ENCODE results near the gene USP21.

DNA sequence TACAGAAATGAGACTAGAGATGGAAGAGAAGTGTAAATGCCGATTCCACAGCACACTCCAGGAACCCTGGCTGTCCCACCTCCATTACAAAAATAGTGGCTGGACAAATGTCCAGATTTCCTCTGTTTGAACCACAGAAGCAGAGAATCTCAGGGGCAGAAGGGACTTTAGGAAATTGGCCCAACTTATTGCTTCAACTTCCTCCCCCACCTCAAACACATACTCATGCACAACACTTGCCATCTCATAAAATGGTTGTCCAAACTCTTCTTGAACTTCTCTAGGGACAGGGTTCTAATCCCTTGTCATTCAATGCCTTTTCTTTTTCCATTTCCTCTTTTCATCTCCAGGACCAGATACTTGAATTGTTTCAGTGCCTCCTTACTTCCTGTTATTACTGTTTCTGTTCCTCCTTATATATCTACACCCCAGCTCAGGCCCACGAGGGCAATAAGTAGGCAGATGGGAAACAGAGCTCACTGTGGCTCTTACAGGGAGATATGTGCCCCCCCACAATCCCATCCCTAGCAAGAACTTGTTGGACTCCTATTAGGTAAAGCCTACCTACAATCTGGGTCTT is 26.5 kb downstream of the USP21 start:
- TF ChIP-seq, protein P1, sequence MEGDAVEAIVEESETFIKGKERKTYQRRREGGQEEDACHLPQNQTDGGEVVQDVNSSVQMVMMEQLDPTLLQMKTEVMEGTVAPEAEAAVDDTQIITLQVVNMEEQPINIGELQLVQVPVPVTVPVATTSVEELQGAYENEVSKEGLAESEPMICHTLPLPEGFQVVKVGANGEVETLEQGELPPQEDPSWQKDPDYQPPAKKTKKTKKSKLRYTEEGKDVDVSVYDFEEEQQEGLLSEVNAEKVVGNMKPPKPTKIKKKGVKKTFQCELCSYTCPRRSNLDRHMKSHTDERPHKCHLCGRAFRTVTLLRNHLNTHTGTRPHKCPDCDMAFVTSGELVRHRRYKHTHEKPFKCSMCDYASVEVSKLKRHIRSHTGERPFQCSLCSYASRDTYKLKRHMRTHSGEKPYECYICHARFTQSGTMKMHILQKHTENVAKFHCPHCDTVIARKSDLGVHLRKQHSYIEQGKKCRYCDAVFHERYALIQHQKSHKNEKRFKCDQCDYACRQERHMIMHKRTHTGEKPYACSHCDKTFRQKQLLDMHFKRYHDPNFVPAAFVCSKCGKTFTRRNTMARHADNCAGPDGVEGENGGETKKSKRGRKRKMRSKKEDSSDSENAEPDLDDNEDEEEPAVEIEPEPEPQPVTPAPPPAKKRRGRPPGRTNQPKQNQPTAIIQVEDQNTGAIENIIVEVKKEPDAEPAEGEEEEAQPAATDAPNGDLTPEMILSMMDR (IDR thresholded peaks at IDR 0.05): no peak
- TF ChIP-seq ELF1 (IDR thresholded peaks at IDR 0.05): no peak
- no peak for TF ChIP-seq GABPA (IDR thresholded peaks at IDR 0.05; ENCODE audit: low read depth)
- TF ChIP-seq, protein P2, sequence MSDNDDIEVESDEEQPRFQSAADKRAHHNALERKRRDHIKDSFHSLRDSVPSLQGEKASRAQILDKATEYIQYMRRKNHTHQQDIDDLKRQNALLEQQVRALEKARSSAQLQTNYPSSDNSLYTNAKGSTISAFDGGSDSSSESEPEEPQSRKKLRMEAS (IDR thresholded peaks at IDR 0.05; ENCODE audit: low read depth): no peak
- TF ChIP-seq RAD21 (IDR thresholded peaks at IDR 0.05; ENCODE audit: low read length): no peak
- no peak for TF ChIP-seq POLR2AphosphoS5 (IDR thresholded peaks at IDR 0.05; ENCODE audit: low read depth, low read length)
- TF ChIP-seq SIN3A (IDR thresholded peaks at IDR 0.05; ENCODE audit: borderline replicate concordance, low read depth, low read length): no peak
- TF ChIP-seq JUND (IDR thresholded peaks at IDR 0.05): no peak
- TF ChIP-seq, protein P3, sequence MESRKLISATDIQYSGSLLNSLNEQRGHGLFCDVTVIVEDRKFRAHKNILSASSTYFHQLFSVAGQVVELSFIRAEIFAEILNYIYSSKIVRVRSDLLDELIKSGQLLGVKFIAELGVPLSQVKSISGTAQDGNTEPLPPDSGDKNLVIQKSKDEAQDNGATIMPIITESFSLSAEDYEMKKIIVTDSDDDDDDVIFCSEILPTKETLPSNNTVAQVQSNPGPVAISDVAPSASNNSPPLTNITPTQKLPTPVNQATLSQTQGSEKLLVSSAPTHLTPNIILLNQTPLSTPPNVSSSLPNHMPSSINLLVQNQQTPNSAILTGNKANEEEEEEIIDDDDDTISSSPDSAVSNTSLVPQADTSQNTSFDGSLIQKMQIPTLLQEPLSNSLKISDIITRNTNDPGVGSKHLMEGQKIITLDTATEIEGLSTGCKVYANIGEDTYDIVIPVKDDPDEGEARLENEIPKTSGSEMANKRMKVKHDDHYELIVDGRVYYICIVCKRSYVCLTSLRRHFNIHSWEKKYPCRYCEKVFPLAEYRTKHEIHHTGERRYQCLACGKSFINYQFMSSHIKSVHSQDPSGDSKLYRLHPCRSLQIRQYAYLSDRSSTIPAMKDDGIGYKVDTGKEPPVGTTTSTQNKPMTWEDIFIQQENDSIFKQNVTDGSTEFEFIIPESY (IDR thresholded peaks at IDR 0.05; ENCODE audit: borderline replicate concordance, low read depth): no peak
- TF ChIP-seq EP300 (IDR thresholded peaks at IDR 0.05; ENCODE audit: borderline replicate concordance in 1 of 2, low read depth in 1 of 2, low read length in 1 of 2): no peak
- TF ChIP-seq, protein P4, sequence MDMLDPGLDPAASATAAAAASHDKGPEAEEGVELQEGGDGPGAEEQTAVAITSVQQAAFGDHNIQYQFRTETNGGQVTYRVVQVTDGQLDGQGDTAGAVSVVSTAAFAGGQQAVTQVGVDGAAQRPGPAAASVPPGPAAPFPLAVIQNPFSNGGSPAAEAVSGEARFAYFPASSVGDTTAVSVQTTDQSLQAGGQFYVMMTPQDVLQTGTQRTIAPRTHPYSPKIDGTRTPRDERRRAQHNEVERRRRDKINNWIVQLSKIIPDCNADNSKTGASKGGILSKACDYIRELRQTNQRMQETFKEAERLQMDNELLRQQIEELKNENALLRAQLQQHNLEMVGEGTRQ (IDR thresholded peaks at IDR 0.05; ENCODE audit: borderline replicate concordance, low read depth, low read length): no peak

All from SK-N-SH (cell line).